GM23338 (cell line): ENCODE data around the gene NIPSNAP3A. TPM values are rescaled to one million over a fixed set of nuclear protein-coding genes. Genes with fewer than 3 reads are reported as not detected.

ENCODE experiments used
- ATAC-seq: fragments of 200-7000 bp; cut with Tn5 transposase; 3 replicates; pipeline ENCODE4 v1.9.1; 2020
- DNase-seq: peaks from one replicate; pipeline ENCODE4 v3.0.0-alpha.2; 2015; ENCODE audit warnings: low spot score
- H2AFZ ChIP-seq: fragments of 200-600 bp; sonication (generic); 2 replicates; pipeline ENCODE4 v1.8.0; 2016; ENCODE audit warnings: antibody characterized with exemption, mild to moderate bottlenecking, moderate library complexity
- H3F3A ChIP-seq: fragments of 200-600 bp; sonication (generic); replicated peaks from 2 replicates; pipeline ENCODE4 v1.8.0; 2017; ENCODE audit warnings: antibody characterized with exemption, mixed run types, low read depth
- H3K27ac ChIP-seq: fragments of 200-600 bp; sonication (generic); 2 replicates; pipeline ENCODE4 v1.6.1; 2016; ENCODE audit warnings: low read depth
- H3K27me3 ChIP-seq: fragments of 200-600 bp; sonication (generic); 2 replicates; pipeline ENCODE4 v1.8.0; 2016; ENCODE audit warnings: mild to moderate bottlenecking, mixed run types, moderate library complexity; ENCODE audit not compliant: insufficient read depth
- H3K36me3 ChIP-seq: fragments of 200-600 bp; sonication (generic); 2 replicates; pipeline ENCODE4 v1.8.0; 2016; ENCODE audit warnings: mild to moderate bottlenecking; ENCODE audit not compliant: insufficient read depth
- H3K4me1 ChIP-seq: fragments of 200-600 bp; sonication (generic); 2 replicates; pipeline ENCODE4 v1.8.0; 2016; ENCODE audit warnings: mild to moderate bottlenecking, moderate library complexity; ENCODE audit not compliant: insufficient read depth
- H3K4me2 ChIP-seq: fragments of 200-600 bp; sonication (generic); 2 replicates; pipeline ENCODE4 v1.7.1; 2017; ENCODE audit warnings: mixed run types
- H3K4me3 ChIP-seq: fragments of 200-600 bp; sonication (generic); 2 replicates; pipeline ENCODE4 v1.6.1; 2016; ENCODE audit warnings: mixed run types
- H3K79me2 ChIP-seq: fragments of 200-600 bp; sonication (generic); replicated peaks from 2 replicates; pipeline ENCODE4 v1.8.0; 2017; ENCODE audit warnings: mild to moderate bottlenecking; ENCODE audit not compliant: insufficient read depth
- H3K9me2 ChIP-seq: fragments of 200-600 bp; sonication (generic); 2 replicates; pipeline ENCODE4 v1.8.0; 2017; ENCODE audit not compliant: insufficient read depth
- H4K20me1 ChIP-seq: fragments of 200-600 bp; sonication (generic); replicated peaks from 2 replicates; pipeline ENCODE4 v1.8.0; 2017; ENCODE audit warnings: mild to moderate bottlenecking; ENCODE audit not compliant: insufficient read depth
- H3K27ac Mint-ChIP-seq: 2 replicates; pipeline ENCODE4 v1.8.0; 2020; ENCODE audit warnings: inconsistent platforms, mild to moderate bottlenecking, moderate library complexity, mixed read lengths
- H3K27me3 Mint-ChIP-seq: 3 replicates; pipeline ENCODE4 v1.8.0; 2022; ENCODE audit warnings: low read depth, mild to moderate bottlenecking, moderate library complexity, mixed read lengths, inconsistent platforms; ENCODE audit not compliant: insufficient read depth, poor library complexity
- H3K36me3 Mint-ChIP-seq: 3 replicates; pipeline ENCODE4 v1.8.0; 2021; ENCODE audit warnings: low read depth, mild to moderate bottlenecking, inconsistent platforms, moderate library complexity, mixed read lengths
- H3K4me1 Mint-ChIP-seq: 3 replicates; pipeline ENCODE4 v1.8.0; 2020; ENCODE audit warnings: mild to moderate bottlenecking, inconsistent platforms, mixed read lengths
- H3K4me3 Mint-ChIP-seq: 3 replicates; pipeline ENCODE4 v1.8.0; 2021; ENCODE audit warnings: moderate library complexity, mild to moderate bottlenecking, inconsistent platforms, mixed read lengths
- H3K9me3 Mint-ChIP-seq: 3 replicates; pipeline ENCODE4 v1.8.0; 2020; ENCODE audit warnings: moderate library complexity, mild to moderate bottlenecking, inconsistent platforms, mixed read lengths
- CREB1 ChIP-seq: fragments of 250-450 bp; sonication (Bioruptor Pico); IDR thresholded peaks from 2 replicates; pipeline ENCODE4 v1.5.0; 2020; ENCODE audit warnings: low read depth, mild to moderate bottlenecking, moderate library complexity
- EZH2phosphoT487 ChIP-seq: fragments of 200-600 bp; sonication (generic); IDR thresholded peaks from one replicate; pipeline ENCODE4 v1.8.1; 2018; ENCODE audit warnings: antibody characterized with exemption; ENCODE audit not compliant: unreplicated experiment
- JUNB ChIP-seq: IDR thresholded peaks from one replicate; pipeline ENCODE4 v1.6.1; 2016; ENCODE audit warnings: antibody characterized with exemption; ENCODE audit not compliant: unreplicated experiment
- NANOG ChIP-seq: IDR thresholded peaks from 2 replicates; pipeline ENCODE4 v1.6.1; 2016; ENCODE audit warnings: antibody characterized with exemption, borderline replicate concordance
- POLR2AphosphoS5 ChIP-seq: IDR thresholded peaks from 2 replicates; pipeline ENCODE4 v1.6.1; 2016; ENCODE audit warnings: antibody characterized with exemption, low read depth
- STAT1 ChIP-seq: IDR thresholded peaks from one replicate; pipeline ENCODE4 v1.6.1; 2016; ENCODE audit warnings: antibody characterized with exemption; ENCODE audit not compliant: unreplicated experiment
- ZNF331 ChIP-seq: fragments of 250-450 bp; sonication (Bioruptor Pico); IDR thresholded peaks from 2 replicates; pipeline ENCODE4 v1.5.0; 2020; ENCODE audit warnings: low read depth, mild to moderate bottlenecking, moderate library complexity
- long read RNA-seq: library from polyadenylated mRNA; unstranded; transcript quantifications from one replicate; pipeline ENCODE4 v2.0.0, GENCODE V29; 2020; ENCODE audit not compliant: unreplicated experiment
- polyA plus RNA-seq: library from polyadenylated mRNA; unstranded; fragments of >200 nt; fragmentation: Nextera tagmentation; extraction: Ambion mirVana; gene quantifications from 2 replicates; pipeline ENCODE4 v1.2.1, GENCODE V29; 2016
- total RNA-seq: library from RNA; depleted of rRNA; stranded (reverse); fragments of >200 nt; shearing (Covaris generic); gene quantifications from 2 replicates; pipeline ENCODE4 v1.2.3, GENCODE V29; 2014; rRNA removed
- TF ChIP-seq, protein P1 (sequence below): IDR thresholded peaks from one replicate; pipeline ENCODE4 v1.6.1; 2018; ENCODE audit warnings: antibody characterized with exemption; ENCODE audit not compliant: unreplicated experiment
- TF ChIP-seq, protein P2 (sequence below): IDR thresholded peaks from 2 replicates; pipeline ENCODE4 v1.6.1; 2016; ENCODE audit warnings: antibody characterized with exemption

NIPSNAP3A gene
- total RNA-seq = 9.6 and 12.7 TPM in 2 replicates
- polyA plus RNA-seq = 11.1 and 13.0 TPM in 2 replicates
- long read RNA-seq, transcript NIPSNAP3A-201 (6 exons, 1,633 nt) = major isoform, 6 of 6 reads
- long read RNA-seq, partial matches to known transcripts = 0 of 6 reads
- long read RNA-seq, other reads (novel, unspliced or antisense) = 0 of 6 reads

DNA sequence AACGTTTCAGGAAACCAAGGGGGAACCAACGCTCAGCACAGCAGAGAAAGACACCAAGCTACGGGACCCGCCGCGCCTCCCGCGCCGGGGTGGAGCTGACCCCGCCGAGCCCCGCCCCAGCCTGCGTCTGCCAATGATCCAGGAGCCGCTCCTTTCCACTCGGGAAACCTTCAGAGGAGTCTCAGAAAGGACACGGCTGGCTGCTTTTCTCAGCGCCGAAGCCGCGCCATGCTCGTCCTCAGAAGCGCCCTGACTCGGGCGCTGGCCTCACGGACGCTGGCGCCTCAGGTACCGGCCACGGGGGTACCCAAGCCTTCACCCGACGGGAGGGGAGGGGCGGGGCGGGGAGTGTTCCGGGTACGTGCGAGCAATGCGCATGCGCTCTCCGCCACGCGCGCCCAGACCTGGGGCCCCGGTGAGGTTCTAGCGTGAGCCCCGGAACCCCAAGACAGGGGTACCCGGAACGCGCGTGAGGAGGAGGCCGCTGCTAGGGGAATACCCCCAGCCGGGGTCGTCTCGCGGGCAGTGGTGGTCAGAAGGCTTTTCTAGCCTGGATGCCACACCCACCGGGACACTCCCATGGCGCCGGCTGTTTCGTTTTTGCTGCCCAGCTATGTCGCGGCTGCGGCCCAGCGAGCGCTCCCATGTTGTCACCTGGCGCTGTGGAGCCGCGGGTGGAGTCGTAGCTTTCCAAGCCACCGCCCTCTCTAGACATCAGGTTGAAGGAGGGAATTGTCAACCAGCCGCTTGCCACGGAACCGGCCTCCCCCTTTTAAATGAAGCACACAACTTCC, at the start of gene NIPSNAP3A:
TSS of gene NIPSNAP3A (plus strand) at position 119 of the 794 bp plus-strand sequence. CDS start at position 229, 110 bp downstream.
- H3K36me3 Mint-ChIP-seq = no peaks in the 10 kb centered on the region
- H3K9me2 ChIP-seq = no peaks in the 10 kb centered on the region
- peak within 1 kb of the TSS; percentile 78 for H3K4me3 ChIP-seq
- H3K9me3 Mint-ChIP-seq = no peaks in the 10 kb centered on the region
- H3K4me2 ChIP-seq = peak within 1 kb of the TSS; percentile 90
- no peaks in the 10 kb centered on the region for H3K36me3 ChIP-seq
- peaks cover 4% of the 10 kb centered on the region; the same call in 1 of the 2 replicates for H3K27me3 ChIP-seq
- H3K4me3 Mint-ChIP-seq = peak within 1 kb of the TSS; percentile 92
- peak within 1 kb of the TSS; percentile 99 for H2AFZ ChIP-seq
- no peaks in the 10 kb centered on the region for H3K79me2 ChIP-seq
- peak; percentile 82 for DNase-seq
- TF ChIP-seq POLR2AphosphoS5 (peak; percentile 59), STAT1 (no peak)
- peaks cover 15% of the 10 kb centered on the region; the same call in 2 of the 3 replicates for H3K4me1 Mint-ChIP-seq
- peaks cover 7% of the 10 kb centered on the region for H3K4me1 ChIP-seq
- H3K27ac ChIP-seq = peak within 1 kb of the TSS; percentile 37; the same call in 1 of the 2 replicates
- H3F3A ChIP-seq = no peaks in the 10 kb centered on the region
- H4K20me1 ChIP-seq = no peaks in the 10 kb centered on the region
- peaks cover 7% of the 10 kb centered on the region for H3K27me3 Mint-ChIP-seq
- H3K27ac Mint-ChIP-seq = no peak within 1 kb of the TSS; the same call in 1 of the 2 replicates
- peak; percentile 90 for ATAC-seq

DNA sequence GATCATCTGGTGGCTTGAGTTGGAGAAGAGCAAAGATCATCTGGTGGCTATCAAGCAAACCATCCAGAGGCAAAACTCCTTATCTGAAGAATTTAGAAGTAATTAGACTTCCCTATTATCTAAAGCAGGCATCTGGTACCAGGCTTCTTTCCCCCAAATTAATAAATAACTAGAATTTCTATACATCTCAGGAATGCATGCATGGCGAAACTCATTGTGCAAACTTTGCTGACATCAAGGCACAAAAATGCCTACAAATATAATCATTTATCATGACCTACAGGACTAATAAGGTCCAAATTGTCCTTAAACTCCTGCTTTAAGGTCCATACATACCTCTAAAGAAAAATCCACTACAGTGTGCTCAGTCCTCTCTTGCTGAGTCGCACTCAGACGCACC, 47.2 kb upstream of the NIPSNAP3A start:
- no peaks in the 10 kb centered on the region for H3K36me3 ChIP-seq
- no peak overlapping the region for H3K4me3 ChIP-seq
- no peak overlapping the region for H3K4me3 Mint-ChIP-seq
- H3F3A ChIP-seq = no peaks in the 10 kb centered on the region
- H3K27me3 Mint-ChIP-seq = no peaks in the 10 kb centered on the region
- no peaks in the 10 kb centered on the region for H3K4me1 Mint-ChIP-seq
- H3K4me1 ChIP-seq = no peaks in the 10 kb centered on the region
- no peaks in the 10 kb centered on the region for H3K27me3 ChIP-seq
- H3K79me2 ChIP-seq = no peaks in the 10 kb centered on the region
- H3K4me2 ChIP-seq = no peak overlapping the region
- no peaks in the 10 kb centered on the region for H3K9me3 Mint-ChIP-seq
- H3K27ac ChIP-seq = no peak overlapping the region
- H4K20me1 ChIP-seq = no peaks in the 10 kb centered on the region
- no peak overlapping the region for H2AFZ ChIP-seq
- ATAC-seq (no peak), DNase-seq (no peak)
- H3K36me3 Mint-ChIP-seq = no peaks in the 10 kb centered on the region
- H3K27ac Mint-ChIP-seq = no peak overlapping the region
- H3K9me2 ChIP-seq = no peaks in the 10 kb centered on the region
- no peak for TF ChIP-seq STAT1
- no peak for TF ChIP-seq JUNB
- TF ChIP-seq CREB1 = no peak
- TF ChIP-seq POLR2AphosphoS5 = no peak
- TF ChIP-seq, protein P1, sequence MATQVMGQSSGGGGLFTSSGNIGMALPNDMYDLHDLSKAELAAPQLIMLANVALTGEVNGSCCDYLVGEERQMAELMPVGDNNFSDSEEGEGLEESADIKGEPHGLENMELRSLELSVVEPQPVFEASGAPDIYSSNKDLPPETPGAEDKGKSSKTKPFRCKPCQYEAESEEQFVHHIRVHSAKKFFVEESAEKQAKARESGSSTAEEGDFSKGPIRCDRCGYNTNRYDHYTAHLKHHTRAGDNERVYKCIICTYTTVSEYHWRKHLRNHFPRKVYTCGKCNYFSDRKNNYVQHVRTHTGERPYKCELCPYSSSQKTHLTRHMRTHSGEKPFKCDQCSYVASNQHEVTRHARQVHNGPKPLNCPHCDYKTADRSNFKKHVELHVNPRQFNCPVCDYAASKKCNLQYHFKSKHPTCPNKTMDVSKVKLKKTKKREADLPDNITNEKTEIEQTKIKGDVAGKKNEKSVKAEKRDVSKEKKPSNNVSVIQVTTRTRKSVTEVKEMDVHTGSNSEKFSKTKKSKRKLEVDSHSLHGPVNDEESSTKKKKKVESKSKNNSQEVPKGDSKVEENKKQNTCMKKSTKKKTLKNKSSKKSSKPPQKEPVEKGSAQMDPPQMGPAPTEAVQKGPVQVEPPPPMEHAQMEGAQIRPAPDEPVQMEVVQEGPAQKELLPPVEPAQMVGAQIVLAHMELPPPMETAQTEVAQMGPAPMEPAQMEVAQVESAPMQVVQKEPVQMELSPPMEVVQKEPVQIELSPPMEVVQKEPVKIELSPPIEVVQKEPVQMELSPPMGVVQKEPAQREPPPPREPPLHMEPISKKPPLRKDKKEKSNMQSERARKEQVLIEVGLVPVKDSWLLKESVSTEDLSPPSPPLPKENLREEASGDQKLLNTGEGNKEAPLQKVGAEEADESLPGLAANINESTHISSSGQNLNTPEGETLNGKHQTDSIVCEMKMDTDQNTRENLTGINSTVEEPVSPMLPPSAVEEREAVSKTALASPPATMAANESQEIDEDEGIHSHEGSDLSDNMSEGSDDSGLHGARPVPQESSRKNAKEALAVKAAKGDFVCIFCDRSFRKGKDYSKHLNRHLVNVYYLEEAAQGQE = no peak
- no peak for TF ChIP-seq EZH2phosphoT487
- TF ChIP-seq NANOG = no peak
- TF ChIP-seq, protein P2, sequence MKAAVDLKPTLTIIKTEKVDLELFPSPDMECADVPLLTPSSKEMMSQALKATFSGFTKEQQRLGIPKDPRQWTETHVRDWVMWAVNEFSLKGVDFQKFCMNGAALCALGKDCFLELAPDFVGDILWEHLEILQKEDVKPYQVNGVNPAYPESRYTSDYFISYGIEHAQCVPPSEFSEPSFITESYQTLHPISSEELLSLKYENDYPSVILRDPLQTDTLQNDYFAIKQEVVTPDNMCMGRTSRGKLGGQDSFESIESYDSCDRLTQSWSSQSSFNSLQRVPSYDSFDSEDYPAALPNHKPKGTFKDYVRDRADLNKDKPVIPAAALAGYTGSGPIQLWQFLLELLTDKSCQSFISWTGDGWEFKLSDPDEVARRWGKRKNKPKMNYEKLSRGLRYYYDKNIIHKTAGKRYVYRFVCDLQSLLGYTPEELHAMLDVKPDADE = no peak
- no peak for TF ChIP-seq ZNF331
